Activated CD8-positive, alpha-beta T cell treated with anti-CD3 and anti-CD28 coated beads, Interleukin-2, amount 10 ng/mL, durations not matched to agents 7 days and 5 days (primary cell): Measurements from ENCODE around the gene CYP2D6. TPM values are rescaled to one million over a fixed set of nuclear protein-coding genes. Genes with fewer than 3 reads are reported as not detected.

Experiments used
- ATAC-seq: fragments of 150-1000 bp; cut with Tn5 transposase; one replicate; pipeline ENCODE4 v1.10.0; 2021; ENCODE audit warnings: moderate library complexity
- CTCF ChIA-PET: fragments of 350-600 bp; sonication (Branson Sonifier 250); formaldehyde crosslinking; loops from one replicate; lab custom pipeline; 2021; ENCODE audit warnings: antibody characterized with exemption; lab: Charles Lee
- POLR2A ChIA-PET: fragments of 350-600 bp; sonication (Branson Sonifier 250); formaldehyde crosslinking; loops from one replicate; lab custom pipeline; 2021; ENCODE audit warnings: antibody characterized with exemption; lab: Charles Lee
- DNase-seq: peaks from one replicate; pipeline ENCODE4 v3.0.0-alpha.2; 2020
- H3K27ac Mint-ChIP-seq: one replicate; pipeline ENCODE4 v1.8.0; 2021; ENCODE audit warnings: mild to moderate bottlenecking, mixed read lengths
- H3K27me3 Mint-ChIP-seq: one replicate; pipeline ENCODE4 v1.8.0; 2021; ENCODE audit warnings: low read depth, mixed read lengths
- H3K36me3 Mint-ChIP-seq: one replicate; pipeline ENCODE4 v1.8.0; 2021; ENCODE audit warnings: low read depth, mixed read lengths
- H3K4me1 Mint-ChIP-seq: one replicate; pipeline ENCODE4 v1.8.0; 2021; ENCODE audit warnings: low read depth, mixed read lengths
- H3K4me3 Mint-ChIP-seq: one replicate; pipeline ENCODE4 v1.8.0; 2021; ENCODE audit warnings: mild to moderate bottlenecking, mixed read lengths
- H3K9me3 Mint-ChIP-seq: one replicate; pipeline ENCODE4 v1.8.0; 2022; ENCODE audit warnings: mixed read lengths; ENCODE audit not compliant: insufficient read depth
- total RNA-seq, 2 experiments: library from RNA; stranded (reverse); gene quantifications; one replicate each; pipeline ENCODE4 v1.2.3, GENCODE V29; 2021

Gene CYP2D6
- total RNA-seq, 2 experiments from 2014 or later = 2.9 to 3.6 TPM

GRCh38 chr22:42101199-42101598 lies 29.4 kb downstream of the CYP2D6 start:
- Mint-ChIP-seq H3K27me3 (no peaks in the 10 kb centered on the region), H3K4me3 (no peak overlapping the region), H3K36me3 (peaks cover 27% of the 10 kb centered on the region), H3K27ac (no peak overlapping the region), H3K9me3 (peaks cover 35% of the 10 kb centered on the region), H3K4me1 (no peaks in the 10 kb centered on the region)
- ATAC-seq = no peak
- POLR2A ChIA-PET = interaction anchor here (1.6 kb wide), 1 partner anchor 10 kb away, joined by 6 read pairs; the partner anchor contains the start of gene NDUFA6
- no peak for DNase-seq
- CTCF ChIA-PET = interaction anchor here (2.0 kb wide), 1 partner anchor 10 kb away, joined by 9 read pairs; the partner anchor contains the start of gene NDUFA6

- CTCF ChIA-PET = interaction anchor here (0.6 to 4.6 kb wide), 37 partner anchors 8 to 424 kb away, joined by 3 to 40 read pairs (median 5); partner anchors contain the start of genes NAGA, SMDT1 and WBP2NL
- POLR2A ChIA-PET = interaction anchor here (0.5 to 4.8 kb wide), 15 partner anchors 9 to 523 kb away, joined by 3 to 95 read pairs (median 4); partner anchors contain the start of genes PHETA2, POLDIP3 and SMDT1
- Mint-ChIP-seq H3K4me1 (peaks cover 23% of the 10 kb centered on the region), H3K36me3 (peaks cover 24% of the 10 kb centered on the region), H3K4me3 (peak overlapping the region; percentile 98), H3K9me3 (peaks cover 4% of the 10 kb centered on the region), H3K27me3 (no peaks in the 10 kb centered on the region), H3K27ac (peak overlapping the region; percentile 100)
- DNase-seq = no peak
- no peak for ATAC-seq
Measured at GRCh38 chr22:42091455-42091782, 39.2 kb downstream of the CYP2D6 start.

- ATAC-seq (peak; percentile 98), DNase-seq (peak; percentile 99)
- H3K4me3 Mint-ChIP-seq = peak within 1 kb of the TSS; percentile 98
- H3K9me3 Mint-ChIP-seq = peaks cover 4% of the 10 kb centered on the region
- H3K36me3 Mint-ChIP-seq = peaks cover 30% of the 10 kb centered on the region
- no peaks in the 10 kb centered on the region for H3K27me3 Mint-ChIP-seq
- H3K27ac Mint-ChIP-seq = peak within 1 kb of the TSS; percentile 100
- POLR2A ChIA-PET = interaction anchor here (0.5 to 4.8 kb wide), 24 partner anchors 9 to 524 kb away, joined by 3 to 95 read pairs (median 4); partner anchors contain the start of genes CENPM, NAGA, PHETA2 and POLDIP3
- H3K4me1 Mint-ChIP-seq = peaks cover 23% of the 10 kb centered on the region
- CTCF ChIA-PET = interaction anchor here (0.6 to 4.6 kb wide), 38 partner anchors 9 to 424 kb away, joined by 3 to 40 read pairs (median 5); partner anchors contain the start of genes NAGA, SMDT1 and WBP2NL
Measured at GRCh38 chr22:42090596-42091454, 39.8 kb downstream of the CYP2D6 start, which contains the start of gene NDUFA6. Gene NDUFA6, minus strand, starts transcription at chr22:42090772. Its CDS starts 28 bp downstream, at chr22:42090744.

GRCh38 chr22:42086051-42086450 lies 44.6 kb downstream of the CYP2D6 start:
- H3K27ac Mint-ChIP-seq = no peak overlapping the region
- DNase-seq (no peak), ATAC-seq (no peak)
- H3K27me3 Mint-ChIP-seq = no peaks in the 10 kb centered on the region
- H3K4me1 Mint-ChIP-seq = peaks cover 29% of the 10 kb centered on the region
- H3K4me3 Mint-ChIP-seq = no peak overlapping the region
- ChIA-PET POLR2A (no interaction called here), CTCF (no interaction called here)
- peaks cover 62% of the 10 kb centered on the region for H3K36me3 Mint-ChIP-seq
- H3K9me3 Mint-ChIP-seq = peaks cover 4% of the 10 kb centered on the region

GRCh38 chr22:42084874-42085273 lies 45.7 kb downstream of the CYP2D6 start:
- CTCF ChIA-PET = no interaction called here
- no peaks in the 10 kb centered on the region for H3K27me3 Mint-ChIP-seq
- no peak overlapping the region for H3K4me3 Mint-ChIP-seq

GRCh38 chr22:42083119-42083518 lies 47.5 kb downstream of the CYP2D6 start:
- H3K4me1 Mint-ChIP-seq = peaks cover 35% of the 10 kb centered on the region
- no peak overlapping the region for H3K4me3 Mint-ChIP-seq
- no peak for DNase-seq
- ChIA-PET CTCF (no interaction called here), POLR2A (no interaction called here)
- H3K9me3 Mint-ChIP-seq = no peaks in the 10 kb centered on the region
- no peaks in the 10 kb centered on the region for H3K27me3 Mint-ChIP-seq
- peaks cover 52% of the 10 kb centered on the region for H3K36me3 Mint-ChIP-seq
- no peak overlapping the region for H3K27ac Mint-ChIP-seq
- ATAC-seq = no peak

More at GRCh38 chr22:42084874-42085273, 45.7 kb downstream of the CYP2D6 start:
- Mint-ChIP-seq H3K27ac (no peak overlapping the region), H3K36me3 (peaks cover 65% of the 10 kb centered on the region), H3K4me1 (peaks cover 36% of the 10 kb centered on the region), H3K9me3 (peaks cover 4% of the 10 kb centered on the region)
- DNase-seq (no peak), ATAC-seq (no peak)
- POLR2A ChIA-PET = no interaction called here

GRCh38 chr22:42080287-42080686 lies 50.3 kb downstream of the CYP2D6 start:
- DNase-seq (peak; percentile 40), ATAC-seq (no peak)
- CTCF ChIA-PET = interaction anchor here (0.8 to 4.2 kb wide), 8 partner anchors 9 to 413 kb away, joined by 3 to 40 read pairs (median 4); partner anchors contain the start of genes NAGA and NDUFA6
- no peaks in the 10 kb centered on the region for H3K27me3 Mint-ChIP-seq
- peak overlapping the region; percentile 92 for H3K27ac Mint-ChIP-seq
- peak overlapping the region; percentile 92 for H3K4me3 Mint-ChIP-seq
- POLR2A ChIA-PET = interaction anchor here (0.7 to 4.4 kb wide), 9 partner anchors 9 to 534 kb away, joined by 3 to 95 read pairs (median 3); partner anchors contain the start of genes CENPM, NAGA, NDUFA6 and POLDIP3
- H3K4me1 Mint-ChIP-seq = peaks cover 34% of the 10 kb centered on the region
- H3K9me3 Mint-ChIP-seq = no peaks in the 10 kb centered on the region
- H3K36me3 Mint-ChIP-seq = peaks cover 34% of the 10 kb centered on the region

GRCh38 chr22:42079319-42080251 lies 51.0 kb downstream of the CYP2D6 start, which contains the start of gene SMDT1:
Gene SMDT1, plus strand, starts transcription at chr22:42079700. Its CDS starts 69 bp downstream, at chr22:42079769.
- ATAC-seq (peak; percentile 95), DNase-seq (peak; percentile 99)
- ChIA-PET POLR2A (interaction anchor here (0.6 to 4.4 kb wide), 14 partner anchors 10 to 535 kb away, joined by 3 to 95 read pairs (median 4); partner anchors contain the start of genes CENPM, NAGA, NDUFA6 and POLDIP3), CTCF (interaction anchor here (0.6 to 4.2 kb wide), 9 partner anchors 8 to 413 kb away, joined by 3 to 40 read pairs (median 4); partner anchors contain the start of genes NAGA and NDUFA6)
- Mint-ChIP-seq H3K27me3 (no peaks in the 10 kb centered on the region), H3K27ac (peak within 1 kb of the TSS; percentile 92), H3K4me3 (peak within 1 kb of the TSS; percentile 92), H3K36me3 (peaks cover 30% of the 10 kb centered on the region), H3K4me1 (peaks cover 38% of the 10 kb centered on the region), H3K9me3 (no peaks in the 10 kb centered on the region)

GRCh38 chr22:42078469-42079318 lies 51.9 kb downstream of the CYP2D6 start:
- H3K9me3 Mint-ChIP-seq = no peaks in the 10 kb centered on the region
- H3K27me3 Mint-ChIP-seq = no peaks in the 10 kb centered on the region
- CTCF ChIA-PET = interaction anchor here (1.1 to 4.2 kb wide), 5 partner anchors 8 to 382 kb away, joined by 3 to 40 read pairs (median 8); partner anchors contain the start of genes NAGA and NDUFA6
- H3K27ac Mint-ChIP-seq = peak overlapping the region; percentile 92
- DNase-seq = no peak
- ATAC-seq = no peak
- POLR2A ChIA-PET = interaction anchor here (0.6 to 4.4 kb wide), 11 partner anchors 9 to 536 kb away, joined by 3 to 95 read pairs (median 4); partner anchors contain the start of genes NAGA, NDUFA6, POLDIP3 and SNU13
- peak overlapping the region; percentile 92 for H3K4me3 Mint-ChIP-seq
- peaks cover 24% of the 10 kb centered on the region for H3K36me3 Mint-ChIP-seq
- peaks cover 38% of the 10 kb centered on the region for H3K4me1 Mint-ChIP-seq
